GM12878 (cell line): ENCODE measurements around the gene RNF43. TPM values are rescaled to one million over a fixed set of nuclear protein-coding genes. Genes with fewer than 3 reads are reported as not detected.

Experiments
- ATAC-seq: fragments of 200-7000 bp; cut with Tn5 transposase; 3 replicates; pipeline ENCODE4 v1.9.1; 2020; ENCODE audit warnings: mild to moderate bottlenecking, moderate library complexity
- BruUV-seq: library from RNA; stranded (reverse); fragments of 400-500 nt; replicated peaks from 2 replicates; lab custom pipeline; 2021; lab: Mats Ljungman, UMichigan
- CTCF ChIA-PET: fragments of 300-600 bp; sonication (Branson Sonifier 250); formaldehyde crosslinking; extraction: SDS; loops from one replicate; lab custom pipeline; 2021; ENCODE audit warnings: inconsistent platforms; lab: Yijun Ruan, JAX
- POLR2A ChIA-PET: fragments of 350-600 bp; formaldehyde crosslinking; extraction: SDS; loops from one replicate; lab custom pipeline; 2021; ENCODE audit warnings: inconsistent platforms; lab: Charles Lee
- RAD21 ChIA-PET: fragments of 300-600 bp; sonication (Branson Sonifier 250); formaldehyde crosslinking; loops from one replicate; lab custom pipeline; 2023; ENCODE audit warnings: antibody characterized with exemption; ENCODE audit not compliant: unreplicated experiment; lab: Charles Lee
- SMC1A ChIA-PET: fragments of 300-600 bp; sonication (Branson Sonifier 250); formaldehyde crosslinking; loops from one replicate; lab custom pipeline; 2023; ENCODE audit not compliant: unreplicated experiment, uncharacterized antibody; lab: Charles Lee
- DNase-seq: peaks from one replicate; pipeline ENCODE4 v3.0.0-alpha.2; 2011; ENCODE audit warnings: low read depth, low spot score
- FAIRE-seq: peaks from 3 replicates; lab custom pipeline; 2011; peaks lifted over from hg19 to GRCh38; lab: Jason Lieb, UNC
- H2AFZ ChIP-seq: 2 replicates; pipeline ENCODE4 v1.6.0; 2011; ENCODE audit warnings: low read depth, low read length, control low read depth; ENCODE audit not compliant: control insufficient read depth
- H3K27ac ChIP-seq: 2 replicates; pipeline ENCODE4 v1.5.1; 2011; ENCODE audit warnings: control low read depth; ENCODE audit not compliant: control insufficient read depth, insufficient read depth
- H3K27me3 ChIP-seq, 2 experiments: replicated peaks in 1 of 2; 2 replicates each; pipeline versions ENCODE4 v1.6.0 to v1.6.1; 2011; ENCODE audit warnings: low read length in 1 of 2; ENCODE audit not compliant: control insufficient read depth in 2 of 2, insufficient read depth in 2 of 2
- H3K36me3 ChIP-seq, 2 experiments: 2 replicates each; pipeline ENCODE4 v1.5.1; 2011; ENCODE audit warnings: low read length in 1 of 2; ENCODE audit not compliant: control insufficient read depth in 2 of 2, insufficient read depth in 2 of 2
- H3K4me1 ChIP-seq: 2 replicates; pipeline ENCODE4 v1.6.1; 2011; ENCODE audit warnings: mild to moderate bottlenecking, low read length, moderate library complexity, mixed read lengths; ENCODE audit not compliant: control insufficient read depth, insufficient read depth
- H3K4me2 ChIP-seq: 2 replicates; pipeline ENCODE4 v1.6.0; 2011; ENCODE audit warnings: control low read depth; ENCODE audit not compliant: control insufficient read depth, insufficient read depth
- H3K4me3 ChIP-seq: fragments of 200-600 bp; sonication (generic); 2 replicates; pipeline ENCODE4 v1.5.1; 2016
- H3K79me2 ChIP-seq: 2 replicates; pipeline ENCODE4 v1.6.0; 2011; ENCODE audit warnings: low read length; ENCODE audit not compliant: control insufficient read depth, insufficient read depth
- H3K9ac ChIP-seq: 2 replicates; pipeline ENCODE4 v1.8.0; 2011; ENCODE audit warnings: low read length, control low read depth, mixed read lengths; ENCODE audit not compliant: control insufficient read depth, insufficient read depth
- H3K9me3 ChIP-seq: replicated peaks from 3 replicates; pipeline ENCODE4 v1.5.1; 2011; ENCODE audit warnings: mild to moderate bottlenecking, low read length; ENCODE audit not compliant: control insufficient read depth, insufficient read depth
- H4K20me1 ChIP-seq: 2 replicates; pipeline ENCODE4 v1.6.0; 2011; ENCODE audit not compliant: control insufficient read depth, insufficient read depth
- BCL3 ChIP-seq: IDR thresholded peaks from 2 replicates; pipeline ENCODE4 v1.6.1; 2011; ENCODE audit warnings: borderline replicate concordance, low read depth, mild to moderate bottlenecking, moderate library complexity, low read length; ENCODE audit not compliant: insufficient read depth, poor library complexity, severe bottlenecking
- BRCA1 ChIP-seq: IDR thresholded peaks from 2 replicates; pipeline ENCODE4 v1.6.1; 2011; ENCODE audit warnings: low read depth, low read length, improper control_type of control experiment
- CUX1 ChIP-seq: IDR thresholded peaks from 2 replicates; pipeline ENCODE4 v1.6.1; 2012; ENCODE audit warnings: improper control_type of control experiment, low read depth, low read length; ENCODE audit not compliant: insufficient replicate concordance
- EED ChIP-seq: sonication (generic); IDR thresholded peaks from 2 replicates; pipeline ENCODE4 v1.6.1; 2016; ENCODE audit warnings: antibody characterized with exemption, low read depth
- FOXK2 ChIP-seq: fragments of 450-650 bp; IDR thresholded peaks from 2 replicates; pipeline ENCODE4 v1.6.1; 2017; ENCODE audit warnings: mild to moderate bottlenecking, moderate library complexity
- GABPA ChIP-seq: IDR thresholded peaks from 2 replicates; pipeline ENCODE4 v1.6.1; 2014; ENCODE audit warnings: antibody characterized with exemption, low read depth, mild to moderate bottlenecking, inconsistent platforms
- KLF5 ChIP-seq: fragments of 450-650 bp; IDR thresholded peaks from 2 replicates; pipeline ENCODE4 v1.6.1; 2014; ENCODE audit warnings: mild to moderate bottlenecking; ENCODE audit not compliant: partially characterized antibody
- NRF1 ChIP-seq: conservative IDR thresholded peaks from 2 replicates; pipeline ENCODE4 v1.6.1; 2011; ENCODE audit warnings: mild to moderate bottlenecking, low read depth, low read length, improper control_type of control experiment
- SIX5 ChIP-seq: IDR thresholded peaks from 2 replicates; pipeline ENCODE4 v1.6.1; 2011; ENCODE audit warnings: mild to moderate bottlenecking, low read depth, low read length, moderate library complexity; ENCODE audit not compliant: severe bottlenecking
- TARDBP ChIP-seq: IDR thresholded peaks from 2 replicates; pipeline ENCODE4 v1.6.1; 2016; ENCODE audit warnings: borderline replicate concordance
- TCF7 ChIP-seq: IDR thresholded peaks from 2 replicates; pipeline ENCODE4 v1.6.1; 2014; ENCODE audit warnings: antibody characterized with exemption, borderline replicate concordance
- in situ Hi-C: fragments of 300-500 bp; cut with MboI; formaldehyde crosslinking; loops from 9 replicates; pipeline ENCODE4 v1.14.3; 2018; ENCODE audit warnings: mixed read lengths
- intact Hi-C: fragments of 100-400 bp; cut with micrococcal nuclease; formaldehyde crosslinking; loops from one replicate; pipeline ENCODE4 v1.14.2; 2022; ENCODE audit not compliant: unreplicated experiment
- polyA plus RNA-seq, 11 experiments: library from polyadenylated mRNA; depleted of rRNA in 4 of 11; unstranded in 6 of 11; stranded (reverse) in 5 of 11; fragments of >200 nt; fragmentation: Nextera tagmentation in 4 of 11; fragmentation: Illumina TruSeq in 1 of 11; extraction: Ambion mirVana in 4 of 11; extraction: Trizol in 1 of 11; gene quantifications; 1 replicate in 1 of 11; 2 replicates in 10 of 11; pipeline versions ENCODE4 v1.2.1 to v1.2.3, GENCODE V29; 2011 to 2016; ENCODE audit warnings: inconsistent platforms in 2 of 11, missing spikeins in 2 of 11, low read depth in 1 of 11
- total RNA-seq, 4 experiments: library from RNA; depleted of rRNA in 3 of 4; stranded (reverse); fragments of >200 nt in 3 of 4; fragmentation: Illumina TruSeq in 1 of 4; extraction: Trizol in 1 of 4; gene quantifications; 2 replicates each; pipeline versions ENCODE4 v1.2.1 to v1.2.3, GENCODE V29; 2013 to 2021
- TF ChIP-seq, protein P1 (sequence below): fragments of 150-350 bp; IDR thresholded peaks from 2 replicates; pipeline ENCODE4 v1.6.1; 2014; ENCODE audit warnings: mild to moderate bottlenecking, low read depth, low read length
- TF ChIP-seq, protein P2 (sequence below): fragments of 450-650 bp; IDR thresholded peaks from 2 replicates; pipeline ENCODE4 v1.6.1; 2016; ENCODE audit warnings: mild to moderate bottlenecking

RNF43 gene
- total and polyA plus RNA-seq, 10 of the 15 experiments (the other 5 are each of a cell fraction or from before 2014, with no cell fraction given): 1.2 to 16.7 (median 5.5) TPM

DNA sequence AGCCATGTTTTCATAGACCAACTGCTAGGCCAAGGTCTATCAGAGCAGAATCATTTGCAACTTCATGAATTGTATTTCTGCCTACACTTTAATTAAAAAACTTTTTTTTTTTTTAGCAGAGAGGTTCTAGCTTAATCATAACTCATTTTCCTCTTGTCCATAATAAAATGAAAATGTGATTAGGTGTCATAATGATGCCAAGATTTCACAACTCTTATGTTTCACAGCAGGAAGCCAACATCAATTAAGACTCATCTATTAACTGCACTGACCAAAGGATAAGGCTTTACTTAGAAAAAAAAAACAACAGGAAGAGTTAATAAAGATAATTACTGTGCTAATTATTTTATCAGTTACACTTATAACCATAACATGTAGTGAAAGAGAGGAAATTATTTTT is 18.9 kb upstream of the RNF43 start:
- no peaks in the 10 kb centered on the region for H3K79me2 ChIP-seq
- no peaks in the 10 kb centered on the region for H4K20me1 ChIP-seq
- DNase-seq (no peak), ATAC-seq (no peak), FAIRE-seq (no peak)
- H3K27me3 ChIP-seq: no peaks in the 10 kb centered on the region
- ChIA-PET POLR2A (no interaction called here), SMC1A (interaction anchor here (0.6 to 1.8 kb wide), 4 partner anchors 9 to 119 kb away, joined by 3 to 5 read pairs (median 4); no protein-coding TSS in a partner anchor), CTCF (interaction anchor here (0.8 to 5.9 kb wide), 7 partner anchors 9 to 188 kb away, joined by 3 to 23 read pairs (median 7); partner anchors contain the start of gene RNF43), RAD21 (interaction anchor here (0.7 kb wide), 1 partner anchor 191 kb away, joined by 5 read pairs; no protein-coding TSS in a partner anchor)
- in situ Hi-C loops: no loop called here
- no peaks in the 10 kb centered on the region for H3K9me3 ChIP-seq
- no peak overlapping the region for H3K4me2 ChIP-seq
- H3K27ac ChIP-seq: no peak overlapping the region
- no peak overlapping the region for H2AFZ ChIP-seq
- no peak overlapping the region for H3K4me3 ChIP-seq
- no peaks in the 10 kb centered on the region for H3K4me1 ChIP-seq
- no TSS peak for BruUV-seq
- TF ChIP-seq GABPA: no peak
- TF ChIP-seq NRF1: no peak
- no peak for TF ChIP-seq TCF7
- no peak for TF ChIP-seq BCL3
- no peak for TF ChIP-seq CUX1
- no peak for TF ChIP-seq FOXK2
- no peak for TF ChIP-seq BRCA1
- TF ChIP-seq TARDBP: no peak
- TF ChIP-seq, protein P1, sequence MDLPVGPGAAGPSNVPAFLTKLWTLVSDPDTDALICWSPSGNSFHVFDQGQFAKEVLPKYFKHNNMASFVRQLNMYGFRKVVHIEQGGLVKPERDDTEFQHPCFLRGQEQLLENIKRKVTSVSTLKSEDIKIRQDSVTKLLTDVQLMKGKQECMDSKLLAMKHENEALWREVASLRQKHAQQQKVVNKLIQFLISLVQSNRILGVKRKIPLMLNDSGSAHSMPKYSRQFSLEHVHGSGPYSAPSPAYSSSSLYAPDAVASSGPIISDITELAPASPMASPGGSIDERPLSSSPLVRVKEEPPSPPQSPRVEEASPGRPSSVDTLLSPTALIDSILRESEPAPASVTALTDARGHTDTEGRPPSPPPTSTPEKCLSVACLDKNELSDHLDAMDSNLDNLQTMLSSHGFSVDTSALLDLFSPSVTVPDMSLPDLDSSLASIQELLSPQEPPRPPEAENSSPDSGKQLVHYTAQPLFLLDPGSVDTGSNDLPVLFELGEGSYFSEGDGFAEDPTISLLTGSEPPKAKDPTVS: no peak
- TF ChIP-seq EED: no peak
- TF ChIP-seq KLF5: no peak
- no peak for TF ChIP-seq SIX5
- TF ChIP-seq, protein P2, sequence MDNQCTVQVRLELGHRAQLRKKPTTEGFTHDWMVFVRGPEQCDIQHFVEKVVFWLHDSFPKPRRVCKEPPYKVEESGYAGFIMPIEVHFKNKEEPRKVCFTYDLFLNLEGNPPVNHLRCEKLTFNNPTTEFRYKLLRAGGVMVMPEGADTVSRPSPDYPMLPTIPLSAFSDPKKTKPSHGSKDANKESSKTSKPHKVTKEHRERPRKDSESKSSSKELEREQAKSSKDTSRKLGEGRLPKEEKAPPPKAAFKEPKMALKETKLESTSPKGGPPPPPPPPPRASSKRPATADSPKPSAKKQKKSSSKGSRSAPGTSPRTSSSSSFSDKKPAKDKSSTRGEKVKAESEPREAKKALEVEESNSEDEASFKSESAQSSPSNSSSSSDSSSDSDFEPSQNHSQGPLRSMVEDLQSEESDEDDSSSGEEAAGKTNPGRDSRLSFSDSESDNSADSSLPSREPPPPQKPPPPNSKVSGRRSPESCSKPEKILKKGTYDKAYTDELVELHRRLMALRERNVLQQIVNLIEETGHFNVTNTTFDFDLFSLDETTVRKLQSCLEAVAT: no peak
- no peak overlapping the region for H3K9ac ChIP-seq
- H3K36me3 ChIP-seq: no peaks in the 10 kb centered on the region
- intact Hi-C loops: no loop called here
